ENCODE data around the gene C1orf122. TPM values are rescaled to one million over a fixed set of nuclear protein-coding genes. Genes with fewer than 3 reads are reported as not detected.

C1orf122 gene
- total RNA-seq, 4 donors from 2014 or later = 15.4 to 25.6 (median 20.1) TPM

DNA sequence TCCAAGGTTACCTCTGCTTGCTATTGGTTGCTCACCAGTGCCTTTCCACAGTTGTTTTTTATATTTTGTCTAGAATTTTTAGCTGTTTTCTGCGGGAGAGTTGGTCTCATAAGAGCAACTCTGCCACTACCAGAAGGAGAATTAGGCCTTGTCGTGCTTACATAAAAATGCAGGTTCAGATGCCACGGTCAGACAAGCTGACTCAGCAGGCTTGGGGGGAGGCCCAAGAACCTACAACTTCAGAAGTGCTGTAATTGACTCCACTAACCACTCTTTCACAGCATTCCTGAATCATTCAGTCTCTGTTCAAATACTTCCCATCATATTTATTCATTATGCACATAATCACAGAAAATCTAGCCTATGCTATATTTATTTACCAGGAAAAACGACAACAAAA, 23.5 kb downstream of the C1orf122 start:
- H3K27me3 ChIP-seq = no peaks in the 10 kb centered on the region
- no peak overlapping the region for H3K27ac ChIP-seq
- H3K4me1 ChIP-seq = no peaks in the 10 kb centered on the region
- TF ChIP-seq POLR2A (IDR thresholded peaks at IDR 0.05) = no peak
- TF ChIP-seq, protein P1, sequence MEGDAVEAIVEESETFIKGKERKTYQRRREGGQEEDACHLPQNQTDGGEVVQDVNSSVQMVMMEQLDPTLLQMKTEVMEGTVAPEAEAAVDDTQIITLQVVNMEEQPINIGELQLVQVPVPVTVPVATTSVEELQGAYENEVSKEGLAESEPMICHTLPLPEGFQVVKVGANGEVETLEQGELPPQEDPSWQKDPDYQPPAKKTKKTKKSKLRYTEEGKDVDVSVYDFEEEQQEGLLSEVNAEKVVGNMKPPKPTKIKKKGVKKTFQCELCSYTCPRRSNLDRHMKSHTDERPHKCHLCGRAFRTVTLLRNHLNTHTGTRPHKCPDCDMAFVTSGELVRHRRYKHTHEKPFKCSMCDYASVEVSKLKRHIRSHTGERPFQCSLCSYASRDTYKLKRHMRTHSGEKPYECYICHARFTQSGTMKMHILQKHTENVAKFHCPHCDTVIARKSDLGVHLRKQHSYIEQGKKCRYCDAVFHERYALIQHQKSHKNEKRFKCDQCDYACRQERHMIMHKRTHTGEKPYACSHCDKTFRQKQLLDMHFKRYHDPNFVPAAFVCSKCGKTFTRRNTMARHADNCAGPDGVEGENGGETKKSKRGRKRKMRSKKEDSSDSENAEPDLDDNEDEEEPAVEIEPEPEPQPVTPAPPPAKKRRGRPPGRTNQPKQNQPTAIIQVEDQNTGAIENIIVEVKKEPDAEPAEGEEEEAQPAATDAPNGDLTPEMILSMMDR (IDR thresholded peaks at IDR 0.05) = no peak
- no peak overlapping the region for H3K4me3 ChIP-seq
- no peaks in the 10 kb centered on the region for H3K9me3 ChIP-seq
- intact Hi-C loops (cut with DNase I; ENCODE audit: low total_unique reads) = no loop called here
- H3K36me3 ChIP-seq = no peaks in the 10 kb centered on the region
- DNase-seq = no peak

DNA sequence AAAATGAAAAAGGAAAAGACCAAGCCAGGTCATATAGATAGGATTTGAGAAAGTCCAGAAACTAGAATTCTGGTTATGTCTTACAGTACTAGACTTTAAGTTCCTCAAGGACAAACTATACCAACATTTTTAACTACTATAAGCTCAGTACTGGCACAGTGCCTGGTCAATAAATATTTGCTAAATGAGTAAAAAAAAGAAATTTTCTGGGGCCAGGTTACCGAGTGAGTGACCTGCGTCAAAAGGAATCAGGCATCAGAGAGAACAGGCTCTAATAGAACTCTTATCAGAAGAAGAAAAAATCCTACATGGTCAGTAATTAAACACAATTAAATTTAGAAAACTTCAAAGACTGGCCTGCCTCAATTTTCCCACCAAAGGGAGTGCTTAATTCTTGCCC, 24.2 kb downstream of the C1orf122 start:
- no peak overlapping the region for H3K27ac ChIP-seq
- no peak for DNase-seq
- no peaks in the 10 kb centered on the region for H3K27me3 ChIP-seq
- TF ChIP-seq, protein P1 (IDR thresholded peaks at IDR 0.05) = no peak
- H3K36me3 ChIP-seq = no peaks in the 10 kb centered on the region
- H3K4me3 ChIP-seq = no peak overlapping the region
- intact Hi-C loops (cut with DNase I; ENCODE audit: low total_unique reads) = no loop called here
- no peaks in the 10 kb centered on the region for H3K9me3 ChIP-seq
- H3K4me1 ChIP-seq = no peaks in the 10 kb centered on the region

DNA sequence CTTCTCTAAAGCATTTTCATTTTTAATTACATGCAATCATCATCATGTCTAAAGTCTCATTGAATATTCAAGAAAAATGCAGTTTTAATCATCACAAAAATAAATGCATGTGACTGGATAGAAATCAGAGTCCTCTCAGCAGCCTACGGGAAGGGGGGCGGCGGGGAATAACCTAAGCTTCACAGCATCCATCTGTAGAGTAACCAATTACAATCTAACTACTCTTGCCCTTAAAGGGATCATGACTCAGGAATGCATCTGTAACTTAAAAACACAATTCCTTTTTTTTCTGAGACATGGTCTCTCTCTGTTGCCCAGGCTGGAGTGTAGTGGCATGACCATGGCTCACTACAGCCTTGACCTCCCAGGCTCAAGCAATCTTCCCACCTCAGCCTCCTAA, 29.2 kb downstream of the C1orf122 start:
- Histone ChIP-seq H3K36me3 (no peaks in the 10 kb centered on the region), H3K27ac (no peak overlapping the region), H3K4me1 (no peaks in the 10 kb centered on the region), H3K9me3 (no peaks in the 10 kb centered on the region), H3K27me3 (no peaks in the 10 kb centered on the region), H3K4me3 (no peak overlapping the region)
- TF ChIP-seq, protein P1 (IDR thresholded peaks at IDR 0.05) = no peak
- TF ChIP-seq POLR2A (IDR thresholded peaks at IDR 0.05) = no peak
- no peak for DNase-seq
- intact Hi-C loops (cut with DNase I; ENCODE audit: low total_unique reads) = no loop called here

DNA sequence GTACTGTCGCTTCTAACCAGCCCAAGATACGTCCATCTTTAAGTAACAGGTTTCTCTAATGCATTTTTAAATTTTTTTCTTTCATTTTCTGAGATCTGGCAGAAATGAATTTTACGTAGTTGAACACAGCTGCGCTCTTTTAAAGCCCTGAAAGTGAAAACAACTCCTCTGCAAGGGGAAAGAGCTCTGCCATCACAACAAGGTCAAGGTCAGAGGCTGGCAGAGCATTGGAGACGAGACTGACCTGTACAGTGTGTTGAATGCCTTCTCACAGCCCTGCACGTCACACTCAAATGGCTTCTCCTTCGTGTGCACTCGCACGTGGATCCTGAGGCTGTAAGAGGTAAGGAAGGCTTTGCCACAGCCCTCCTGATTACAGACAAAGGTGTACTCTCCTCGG, 32.1 kb downstream of the C1orf122 start:
- Histone ChIP-seq H3K4me3 (no peak overlapping the region), H3K36me3 (no peaks in the 10 kb centered on the region), H3K27ac (no peak overlapping the region), H3K9me3 (no peaks in the 10 kb centered on the region), H3K4me1 (no peaks in the 10 kb centered on the region), H3K27me3 (no peaks in the 10 kb centered on the region)
- DNase-seq = no peak
- intact Hi-C loops (cut with DNase I; ENCODE audit: low total_unique reads) = no loop called here
- TF ChIP-seq POLR2A (IDR thresholded peaks at IDR 0.05) = no peak
- TF ChIP-seq, protein P1 (IDR thresholded peaks at IDR 0.05) = no peak

DNA sequence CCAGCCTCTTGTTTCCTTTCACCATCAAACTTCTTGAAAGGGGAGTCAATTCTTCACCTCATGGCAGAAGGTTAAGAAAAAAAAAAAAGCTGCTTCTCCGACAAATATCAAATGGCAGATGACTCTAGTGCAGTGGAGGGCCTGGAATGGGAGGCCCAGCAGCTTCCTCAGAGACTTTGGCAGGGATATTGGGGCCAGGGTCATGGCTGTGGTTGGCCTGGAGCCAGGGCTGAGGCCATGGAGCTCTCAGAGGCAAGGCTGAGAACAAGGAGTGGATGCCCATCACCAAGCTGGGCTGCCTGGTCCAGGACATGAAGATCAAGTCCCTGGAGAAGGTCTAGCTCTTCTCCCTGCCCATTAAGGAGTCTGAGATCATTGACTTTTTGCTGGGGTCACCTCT, 33.1 kb downstream of the C1orf122 start:
- Histone ChIP-seq H3K27me3 (no peaks in the 10 kb centered on the region), H3K27ac (no peak overlapping the region), H3K36me3 (no peaks in the 10 kb centered on the region), H3K4me1 (no peaks in the 10 kb centered on the region), H3K4me3 (no peak overlapping the region), H3K9me3 (no peaks in the 10 kb centered on the region)
- TF ChIP-seq POLR2A (IDR thresholded peaks at IDR 0.05) = no peak
- TF ChIP-seq, protein P1 (IDR thresholded peaks at IDR 0.05) = no peak
- intact Hi-C loops (cut with DNase I; ENCODE audit: low total_unique reads) = no loop called here
- DNase-seq = no peak
